Measurements from ENCODE around the gene CCDC57. TPM values are rescaled to one million over a fixed set of nuclear protein-coding genes. Genes with fewer than 3 reads are reported as not detected.

CCDC57 gene
- total and polyA plus RNA-seq, 2 of the 8 experiments (the other 6 are each of a cell fraction or from before 2014, with no cell fraction given): 8.4 to 12.9 TPM

- peak overlapping the region; percentile 62 to 94 (median 78) for H3K4me3 ChIP-seq (ENCODE audit: extremely low read depth in 1 of 4, insufficient read depth in 2 of 4, low read depth in 3 of 4, low read length in 4 of 4)
- H3K4ac ChIP-seq (replicated peaks; ENCODE audit: insufficient read length, low read depth, low read length): no peak overlapping the region
- FAIRE-seq (no peak), DNase-seq (ENCODE audit: low read depth in 1 of 2, low spot score in 2 of 2) (no peak)
- H3K27ac ChIP-seq (ENCODE audit: low read depth, low read length): no peak overlapping the region; the same call in 1 of the 2 replicates
- TF ChIP-seq RFX5 (IDR thresholded peaks at IDR 0.05; ENCODE audit: borderline replicate concordance, low read depth, low read length) (no peak), KDM4A (IDR thresholded peaks at IDR 0.05; ENCODE audit: low read depth, low read length, severe bottlenecking) (peak; percentile 51), PHF8 (conservative IDR thresholded peaks at IDR 0.05; ENCODE audit: low read depth, low read length) (peak; percentile 52)
- H3K4me1 ChIP-seq (replicated peaks in 1 of 4; ENCODE audit: control insufficient read depth in 3 of 4, insufficient read depth in 4 of 4, low read length in 3 of 4): peaks cover 0 to 43% (median 34%) of the 10 kb centered on the region in 4 experiments; a peak in 6 of 7 replicates
- peak overlapping the region; percentile 48 for H3K18ac ChIP-seq (ENCODE audit: extremely low read depth, low read length)
- peak overlapping the region; percentile 80 to 85 for H3K4me2 ChIP-seq (ENCODE audit: insufficient read depth in 1 of 2, low read depth in 2 of 2, low read length in 2 of 2)
- H2BK20ac ChIP-seq (ENCODE audit: low read length): no peak overlapping the region
- peaks cover 15 to 47% of the 10 kb centered on the region in 2 experiments; a peak in 3 of 4 replicates for H3K79me2 ChIP-seq (ENCODE audit: control insufficient read depth in 1 of 2, insufficient read depth in 2 of 2, low read length in 2 of 2)
- H3K23ac ChIP-seq (ENCODE audit: insufficient read length): no peak overlapping the region
- H4K8ac ChIP-seq (ENCODE audit: extremely low read depth, insufficient read depth, low read length): no peak overlapping the region
- H3K9me3 ChIP-seq (ENCODE audit: insufficient read depth in 2 of 2, low read depth in 1 of 2, low read length in 1 of 2): no peaks in the 10 kb centered on the region
- H3K56ac ChIP-seq (replicated peaks; ENCODE audit: insufficient read length, low read depth, low read length): peak overlapping the region; percentile 82
- POLR2A ChIA-PET (ENCODE audit: partially characterized antibody): interaction anchor here (0.8 to 4.2 kb wide), 23 partner anchors 9 to 344 kb away, joined by 3 to 21 read pairs (median 5); partner anchors contain the start of genes CENPX, DCXR, DUS1L and LRRC45
- H2AK5ac ChIP-seq (ENCODE audit: low read depth, low read length): no peak overlapping the region
- H2AFZ ChIP-seq (ENCODE audit: low read length): no peak overlapping the region
- H2BK120ac ChIP-seq (replicated peaks; ENCODE audit: low read depth, low read length): no peak overlapping the region
- no peaks in the 10 kb centered on the region for H3K27me3 ChIP-seq (replicated peaks in 1 of 4; ENCODE audit: control insufficient read depth in 3 of 4, extremely low read depth in 1 of 4, insufficient read depth in 3 of 4, low read length in 3 of 4)
- peak overlapping the region; percentile 52; the same call in 1 of the 2 replicates for H2BK5ac ChIP-seq (ENCODE audit: low read depth, low read length)
- 5% methylated on average over 17 of the region's 36 CpGs; no CpG with 5 or more reads in 1 of the 2 experiments for WGBS, 2 experiments (ENCODE audit: extremely low coverage in 1 of 2, insufficient coverage in 1 of 2, insufficient read length in 1 of 2, insufficient replicate concordance in 2 of 2, low coverage in 1 of 2, low lambda C conversion rate in 2 of 2, missing lambda C conversion rate in 1 of 2)
- H2BK12ac ChIP-seq (ENCODE audit: low read depth, low read length): no peak overlapping the region
- CTCF ChIA-PET (ENCODE audit: partially characterized antibody): interaction anchor here (1.2 to 1.4 kb wide), 3 partner anchors 16 to 31 kb away, joined by 3 to 5 read pairs (median 4); partner anchors contain the start of gene DUS1L
- H3K36me3 ChIP-seq (ENCODE audit: control insufficient read depth in 2 of 4, insufficient read depth in 4 of 4, low read length in 3 of 4): peaks cover 23 to 32% (median 29%) of the 10 kb centered on the region in 4 experiments; a peak in 7 of 8 replicates
- no peak overlapping the region for H2BK15ac ChIP-seq (ENCODE audit: low read length)
- no peak overlapping the region for H3K14ac ChIP-seq (ENCODE audit: insufficient read length)
- peaks cover 13% of the 10 kb centered on the region for H3K79me1 ChIP-seq (ENCODE audit: low read depth, low read length)
- H4K91ac ChIP-seq (replicated peaks; ENCODE audit: insufficient read length, low read length): no peak overlapping the region
- H3K9ac ChIP-seq (replicated peaks in 1 of 4; ENCODE audit: extremely low read depth in 1 of 4, low read depth in 3 of 4, low read length in 3 of 4): peak overlapping the region; percentile 33 to 77 (median 68); a peak in 6 of 7 replicates
- peaks cover 6 to 33% of the 10 kb centered on the region in 2 experiments for H4K20me1 ChIP-seq (replicated peaks in 1 of 2; ENCODE audit: control insufficient read depth in 1 of 2, insufficient read depth in 2 of 2, low read length in 2 of 2)
- peaks cover 14% of the 10 kb centered on the region; the same call in 1 of the 2 replicates for H3K23me2 ChIP-seq (ENCODE audit: low read depth, low read length)
- H4K5ac ChIP-seq (ENCODE audit: insufficient read length, low read depth, low read length): peak overlapping the region; percentile 53
Observed at GRCh38 chr17:82097919-82098168, 114.8 kb downstream of the CCDC57 start.
